Suprapubic skin (tissue), 4 donors: Measurements from ENCODE around the gene GALNT2. TPM values are rescaled to one million over a fixed set of nuclear protein-coding genes. Genes with fewer than 3 reads are reported as not detected.
A peak's percentile ranks its signal among the peaks of the same experiment; 100 is the strongest.

Experiments
- DNase-seq, 2 donors: peaks; one replicate each; pipeline ENCODE4 v3.0.0-alpha.2; 2019; ENCODE audit warnings: low spot score in 2 of 2
- H3K27ac ChIP-seq: fragments of 200-600 bp; sonication (generic); one replicate; pipeline ENCODE4 v1.5.1; 2019
- H3K27me3 ChIP-seq: fragments of 200-600 bp; sonication (generic); one replicate; pipeline ENCODE4 v1.5.1; 2019
- H3K36me3 ChIP-seq: fragments of 200-600 bp; sonication (generic); one replicate; pipeline ENCODE4 v1.5.1; 2019
- H3K4me1 ChIP-seq: fragments of 200-600 bp; sonication (generic); one replicate; pipeline ENCODE4 v1.5.1; 2019
- H3K4me3 ChIP-seq: fragments of 200-600 bp; sonication (generic); one replicate; pipeline ENCODE4 v1.5.1; 2019; ENCODE audit warnings: mild to moderate bottlenecking
- H3K9me3 ChIP-seq: fragments of 200-600 bp; sonication (generic); one replicate; pipeline ENCODE4 v1.5.1; 2019
- EP300 ChIP-seq: sonication (generic); formaldehyde crosslinking; IDR thresholded peaks from one replicate; pipeline ENCODE4 v1.6.1; 2017; ENCODE audit warnings: antibody characterized with exemption
- POLR2A ChIP-seq, 2 donors: fragments of 450-650 bp; IDR thresholded peaks; one replicate each; pipeline ENCODE4 v1.6.1; 2017; ENCODE audit warnings: antibody characterized with exemption in 2 of 2, mild to moderate bottlenecking in 2 of 2, moderate library complexity in 2 of 2
- POLR2AphosphoS5 ChIP-seq, 3 donors: sonication (generic); formaldehyde crosslinking; IDR thresholded peaks; one replicate each; pipeline ENCODE4 v1.6.1; 2017; ENCODE audit warnings: antibody characterized with exemption in 3 of 3
- WGBS: methylation state at CpG from one replicate; pipeline ENCODE4 v1.1.5; 2018; 5-methylcytosine and 5-hydroxymethylcytosine counted together
- total RNA-seq, 4 donors: library from RNA; depleted of rRNA; stranded (reverse); fragments of >200 nt; gene quantifications; one replicate each; pipeline ENCODE4 v1.1.0, GENCODE V29; 2016
- TF ChIP-seq, protein P1 (sequence below), 2 donors: fragments of 200-600 bp in 1 of 2; fragments of 450-650 bp in 1 of 2; sonication (generic) in 1 of 2; IDR thresholded peaks; one replicate each; pipeline ENCODE4 v1.5.1; 2016 to 2019; ENCODE audit warnings: antibody characterized with exemption in 2 of 2, mild to moderate bottlenecking in 1 of 2, moderate library complexity in 1 of 2

The GALNT2 gene
- total RNA-seq, 4 donors from 2014 or later = 24.1 to 40.2 (median 36.4) TPM

DNA sequence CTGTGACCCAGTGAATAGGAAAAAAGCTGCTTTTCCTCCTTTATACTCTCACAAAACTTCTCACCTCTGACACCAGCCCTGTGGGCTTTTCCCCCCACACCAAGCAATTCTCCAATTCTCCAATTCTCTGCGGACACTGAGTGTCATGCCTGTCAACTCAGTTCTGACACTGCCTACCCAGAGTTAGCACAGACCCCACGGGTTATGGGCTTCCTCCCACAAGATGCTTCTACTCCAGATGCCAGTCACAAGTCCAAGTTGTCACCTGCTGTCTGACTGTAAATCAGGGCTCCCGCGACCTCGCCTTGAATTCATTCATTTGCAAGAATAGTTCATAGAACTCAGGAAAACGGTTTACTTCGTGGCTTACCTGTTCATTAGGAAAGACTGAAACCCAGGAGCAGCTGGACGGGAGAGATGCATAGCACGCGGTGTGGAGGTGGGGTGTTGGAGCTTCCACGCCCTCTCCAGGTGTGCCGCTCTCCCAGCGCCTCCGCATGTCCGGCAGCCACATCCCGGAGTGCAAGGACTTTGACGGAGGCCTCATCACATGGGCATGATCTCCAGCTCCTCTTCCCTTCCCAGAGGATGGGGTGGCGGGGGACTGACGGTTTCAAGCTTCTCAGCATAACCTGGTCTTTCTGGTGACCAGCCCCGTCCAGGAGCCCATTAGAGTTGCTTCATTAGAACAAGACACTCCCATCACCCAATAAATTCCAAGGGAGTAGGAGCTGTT, 204.4 kb downstream of the GALNT2 start:
- Histone ChIP-seq H3K4me1 (peaks cover 8% of the 10 kb centered on the region), H3K9me3 (no peaks in the 10 kb centered on the region), H3K36me3 (peaks cover 54% of the 10 kb centered on the region), H3K27me3 (no peaks in the 10 kb centered on the region), H3K27ac (no peak overlapping the region), H3K4me3 (no peak overlapping the region)
- peak; percentile 39 to 63 for DNase-seq
- no peak for TF ChIP-seq POLR2A (IDR thresholded peaks at IDR 0.05)
- no peak for TF ChIP-seq POLR2AphosphoS5 (IDR thresholded peaks at IDR 0.05)
- TF ChIP-seq EP300 = no peak
- TF ChIP-seq, protein P1, sequence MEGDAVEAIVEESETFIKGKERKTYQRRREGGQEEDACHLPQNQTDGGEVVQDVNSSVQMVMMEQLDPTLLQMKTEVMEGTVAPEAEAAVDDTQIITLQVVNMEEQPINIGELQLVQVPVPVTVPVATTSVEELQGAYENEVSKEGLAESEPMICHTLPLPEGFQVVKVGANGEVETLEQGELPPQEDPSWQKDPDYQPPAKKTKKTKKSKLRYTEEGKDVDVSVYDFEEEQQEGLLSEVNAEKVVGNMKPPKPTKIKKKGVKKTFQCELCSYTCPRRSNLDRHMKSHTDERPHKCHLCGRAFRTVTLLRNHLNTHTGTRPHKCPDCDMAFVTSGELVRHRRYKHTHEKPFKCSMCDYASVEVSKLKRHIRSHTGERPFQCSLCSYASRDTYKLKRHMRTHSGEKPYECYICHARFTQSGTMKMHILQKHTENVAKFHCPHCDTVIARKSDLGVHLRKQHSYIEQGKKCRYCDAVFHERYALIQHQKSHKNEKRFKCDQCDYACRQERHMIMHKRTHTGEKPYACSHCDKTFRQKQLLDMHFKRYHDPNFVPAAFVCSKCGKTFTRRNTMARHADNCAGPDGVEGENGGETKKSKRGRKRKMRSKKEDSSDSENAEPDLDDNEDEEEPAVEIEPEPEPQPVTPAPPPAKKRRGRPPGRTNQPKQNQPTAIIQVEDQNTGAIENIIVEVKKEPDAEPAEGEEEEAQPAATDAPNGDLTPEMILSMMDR (IDR thresholded peaks at IDR 0.05) = no peak
- 89% methylated on average over 17 of the region's 20 CpGs for WGBS

DNA sequence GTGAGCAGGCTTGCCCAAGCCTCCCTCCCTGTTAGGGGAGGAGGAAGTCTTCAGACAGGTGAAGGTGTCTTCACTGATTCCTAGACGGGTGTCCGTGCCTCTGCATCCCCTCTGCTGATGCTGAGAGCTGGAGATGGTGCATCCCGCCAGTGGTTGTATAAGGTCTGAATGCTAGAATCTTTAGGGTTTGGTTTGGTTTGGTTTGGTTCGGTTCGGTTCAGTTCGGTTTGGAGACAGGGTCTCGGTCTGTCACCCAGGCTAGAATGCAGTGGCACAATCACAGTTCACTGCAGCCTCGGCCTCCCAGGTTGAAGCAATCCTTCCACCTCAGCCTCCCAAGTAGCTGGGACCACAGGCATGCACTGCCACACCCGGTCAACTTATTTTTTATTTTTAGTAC, 205.5 kb downstream of the GALNT2 start:
- 94% methylated on average over 9 of the region's 9 CpGs for WGBS
- TF ChIP-seq POLR2AphosphoS5 (IDR thresholded peaks at IDR 0.05) = no peak
- no peak for TF ChIP-seq POLR2A (IDR thresholded peaks at IDR 0.05)
- TF ChIP-seq EP300 = no peak
- TF ChIP-seq, protein P1 (IDR thresholded peaks at IDR 0.05) = no peak

DNA sequence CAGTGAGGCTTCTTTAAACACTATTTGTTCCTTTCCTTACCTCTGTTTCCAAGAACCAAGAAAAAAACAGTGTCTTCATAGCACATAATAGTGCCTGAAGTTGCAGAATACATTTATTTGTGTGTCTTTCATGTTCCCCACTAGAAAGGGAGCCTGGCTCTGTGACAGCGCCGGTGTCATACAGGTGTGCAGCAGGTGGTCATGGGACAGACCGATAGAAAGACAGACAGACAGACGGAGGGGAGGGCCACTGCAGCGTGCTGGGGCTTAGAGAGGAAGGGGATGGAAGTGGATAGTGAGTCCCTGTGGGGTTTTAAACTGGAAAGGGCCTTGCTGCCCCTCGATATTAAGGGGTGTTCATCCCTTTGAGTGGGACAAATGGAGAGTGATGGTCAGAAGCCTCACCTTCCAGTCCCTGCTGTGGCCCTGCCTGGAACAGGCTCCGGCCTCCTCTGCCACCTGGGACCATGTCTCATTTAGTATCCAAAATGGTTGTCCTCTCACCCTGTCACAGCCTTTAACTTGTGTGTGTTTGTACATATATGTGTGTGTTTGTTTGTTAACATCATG, 206.2 kb downstream of the GALNT2 start:
- Histone ChIP-seq H3K36me3 (peaks cover 52% of the 10 kb centered on the region), H3K27me3 (no peaks in the 10 kb centered on the region), H3K4me1 (peaks cover 8% of the 10 kb centered on the region), H3K9me3 (no peaks in the 10 kb centered on the region), H3K27ac (no peak overlapping the region), H3K4me3 (no peak overlapping the region)
- TF ChIP-seq POLR2AphosphoS5 (IDR thresholded peaks at IDR 0.05) = no peak
- TF ChIP-seq EP300 = no peak
- TF ChIP-seq, protein P1 (IDR thresholded peaks at IDR 0.05) = no peak
- no peak for TF ChIP-seq POLR2A (IDR thresholded peaks at IDR 0.05)
- peak; percentile 16 to 43 for DNase-seq
- WGBS = 90% methylated on average over 7 of the region's 7 CpGs

More for the DNA sequence above, 205.5 kb downstream of the GALNT2 start:
- Histone ChIP-seq H3K4me3 (no peak overlapping the region), H3K4me1 (peaks cover 8% of the 10 kb centered on the region), H3K9me3 (no peaks in the 10 kb centered on the region), H3K27me3 (no peaks in the 10 kb centered on the region), H3K36me3 (peaks cover 52% of the 10 kb centered on the region), H3K27ac (no peak overlapping the region)
- peak; percentile 29 to 60 for DNase-seq

DNA sequence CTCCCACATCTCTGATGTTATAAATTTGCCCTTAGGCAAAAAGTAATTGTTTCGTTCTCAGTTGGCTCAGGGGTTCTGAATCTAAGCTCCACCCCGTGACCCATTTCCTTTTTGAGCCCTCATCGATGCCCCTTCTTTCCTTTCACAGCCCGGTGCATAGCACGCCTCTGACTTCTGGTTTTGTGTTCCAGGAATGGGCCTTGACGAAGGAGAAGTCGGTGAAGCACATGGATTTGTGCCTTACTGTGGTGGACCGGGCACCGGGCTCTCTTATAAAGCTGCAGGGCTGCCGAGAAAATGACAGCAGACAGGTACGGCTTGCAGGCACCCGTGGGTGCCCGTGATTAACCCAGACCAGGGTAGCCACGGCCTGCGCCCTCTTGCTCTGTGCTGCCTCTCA, 207.2 kb downstream of the GALNT2 start:
- H3K36me3 ChIP-seq = peaks cover 58% of the 10 kb centered on the region

DNA sequence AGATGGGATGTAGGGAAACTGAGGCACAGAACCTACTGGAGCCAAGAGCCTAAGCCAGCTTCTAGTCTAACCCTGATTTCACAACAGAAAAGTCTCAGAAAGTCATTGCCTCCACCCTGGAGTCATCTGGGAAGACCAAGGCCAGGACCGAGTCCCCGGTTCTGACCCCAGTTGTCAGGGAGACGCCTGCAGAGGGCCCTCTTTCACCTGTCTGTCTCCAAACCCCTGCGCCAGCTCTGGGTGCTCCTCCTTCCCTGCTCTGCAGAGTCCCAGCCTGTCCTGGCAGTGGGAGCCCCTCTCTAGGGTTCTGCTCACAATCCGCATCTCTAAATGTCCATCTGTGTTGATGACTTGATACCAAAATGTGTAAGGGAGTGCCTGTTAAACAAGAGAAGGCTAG, 209.4 kb downstream of the GALNT2 start:
- Histone ChIP-seq H3K27me3 (no peaks in the 10 kb centered on the region), H3K9me3 (no peaks in the 10 kb centered on the region), H3K36me3 (peaks cover 68% of the 10 kb centered on the region), H3K4me1 (no peaks in the 10 kb centered on the region), H3K4me3 (no peak overlapping the region), H3K27ac (no peak overlapping the region)
- WGBS = 94% methylated on average over 5 of the region's 5 CpGs
- TF ChIP-seq, protein P1 (IDR thresholded peaks at IDR 0.05) = no peak
- TF ChIP-seq POLR2AphosphoS5 (IDR thresholded peaks at IDR 0.05) = no peak
- TF ChIP-seq POLR2A (IDR thresholded peaks at IDR 0.05) = no peak
- TF ChIP-seq EP300 = no peak
- peak; percentile 35 to 49 for DNase-seq

More for the DNA sequence above, 207.2 kb downstream of the GALNT2 start:
- DNase-seq = peak in 1 of 2 donors; percentile 54
- H3K9me3 ChIP-seq = no peaks in the 10 kb centered on the region
- peaks cover 8% of the 10 kb centered on the region for H3K4me1 ChIP-seq
- H3K27me3 ChIP-seq = no peaks in the 10 kb centered on the region
- WGBS = 72% methylated on average over 15 of the region's 15 CpGs
- no peak overlapping the region for H3K4me3 ChIP-seq
- TF ChIP-seq, protein P1 (IDR thresholded peaks at IDR 0.05) = no peak
- TF ChIP-seq POLR2AphosphoS5 (IDR thresholded peaks at IDR 0.05) (no peak), POLR2A (IDR thresholded peaks at IDR 0.05) (no peak), EP300 (no peak)
- H3K27ac ChIP-seq = no peak overlapping the region
